ENCODE measurements around the gene NR2F1-AS1. TPM values are rescaled to one million over a fixed set of nuclear protein-coding genes. Genes with fewer than 3 reads are reported as not detected.

NR2F1-AS1 gene
- total and polyA plus RNA-seq, 2 of the 4 experiments (the other 2 are of a cell fraction), result 12.5 to 12.8 TPM

DNA sequence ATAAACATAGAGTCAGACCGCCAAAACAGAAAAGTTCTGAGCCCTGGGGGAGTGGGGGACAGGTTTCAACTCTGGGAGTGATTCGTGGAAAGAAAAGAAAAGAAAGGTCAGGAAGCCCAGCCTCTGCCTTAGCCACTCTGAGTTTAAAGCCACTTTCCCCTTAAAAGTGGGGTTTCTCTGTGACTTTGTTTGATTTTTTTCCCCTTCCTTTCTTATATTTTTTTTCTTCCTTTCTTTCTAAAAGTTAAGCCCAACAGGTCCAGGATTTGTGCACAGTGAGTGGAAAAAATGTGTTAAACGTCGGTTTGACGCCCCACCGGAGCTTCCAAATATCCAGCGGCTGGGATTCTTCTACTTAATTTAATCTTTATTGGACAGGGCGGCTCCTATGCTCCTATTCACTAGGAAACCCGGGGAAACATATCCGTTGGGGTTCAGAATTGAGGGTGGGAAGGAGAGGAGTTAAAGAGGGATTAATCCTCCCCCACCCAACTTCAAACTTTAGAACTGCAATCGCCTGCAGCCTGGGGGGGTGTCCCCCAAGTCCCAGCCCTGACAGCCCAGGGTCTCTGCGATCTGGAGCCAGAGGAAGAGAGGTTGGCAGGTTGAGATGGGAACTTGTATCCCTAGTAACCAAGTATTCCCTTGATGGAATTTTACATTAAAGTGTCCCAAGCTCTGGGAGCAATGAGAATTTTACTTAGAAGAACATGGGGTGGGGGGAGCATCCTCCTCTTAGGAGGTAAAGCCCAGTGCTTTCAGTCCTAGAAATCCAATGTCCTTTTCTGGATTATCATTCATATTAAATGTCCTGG, 6.3 kb downstream of the NR2F1-AS1 start (continued):
- TF ChIP-seq, protein P1, sequence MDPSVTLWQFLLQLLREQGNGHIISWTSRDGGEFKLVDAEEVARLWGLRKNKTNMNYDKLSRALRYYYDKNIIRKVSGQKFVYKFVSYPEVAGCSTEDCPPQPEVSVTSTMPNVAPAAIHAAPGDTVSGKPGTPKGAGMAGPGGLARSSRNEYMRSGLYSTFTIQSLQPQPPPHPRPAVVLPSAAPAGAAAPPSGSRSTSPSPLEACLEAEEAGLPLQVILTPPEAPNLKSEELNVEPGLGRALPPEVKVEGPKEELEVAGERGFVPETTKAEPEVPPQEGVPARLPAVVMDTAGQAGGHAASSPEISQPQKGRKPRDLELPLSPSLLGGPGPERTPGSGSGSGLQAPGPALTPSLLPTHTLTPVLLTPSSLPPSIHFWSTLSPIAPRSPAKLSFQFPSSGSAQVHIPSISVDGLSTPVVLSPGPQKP (IDR thresholded peaks at IDR 0.05; ENCODE audit: borderline replicate concordance, low read depth, low read length), result no peak
- no peak for TF ChIP-seq RAD21 (IDR thresholded peaks at IDR 0.05; ENCODE audit: low read length)
- TF ChIP-seq BHLHE40 (IDR thresholded peaks at IDR 0.05; ENCODE audit: low read depth, low read length), result no peak
- TF ChIP-seq, protein P2, sequence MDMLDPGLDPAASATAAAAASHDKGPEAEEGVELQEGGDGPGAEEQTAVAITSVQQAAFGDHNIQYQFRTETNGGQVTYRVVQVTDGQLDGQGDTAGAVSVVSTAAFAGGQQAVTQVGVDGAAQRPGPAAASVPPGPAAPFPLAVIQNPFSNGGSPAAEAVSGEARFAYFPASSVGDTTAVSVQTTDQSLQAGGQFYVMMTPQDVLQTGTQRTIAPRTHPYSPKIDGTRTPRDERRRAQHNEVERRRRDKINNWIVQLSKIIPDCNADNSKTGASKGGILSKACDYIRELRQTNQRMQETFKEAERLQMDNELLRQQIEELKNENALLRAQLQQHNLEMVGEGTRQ (IDR thresholded peaks at IDR 0.05; ENCODE audit: low read depth, low read length), result no peak
- TF ChIP-seq POLR2A (IDR thresholded peaks at IDR 0.05; ENCODE audit: low read depth, low read length), result no peak
- no peak for TF ChIP-seq MXI1 (IDR thresholded peaks at IDR 0.05; ENCODE audit: borderline replicate concordance, low read depth, low read length)
- no peak for TF ChIP-seq FOS (IDR thresholded peaks at IDR 0.05; ENCODE audit: low read depth, low read length)

Data from IMR-90 (cell line).